WTC11 (cell line): ENCODE measurements around the gene SEPTIN10. TPM values are rescaled to one million over a fixed set of nuclear protein-coding genes. Genes with fewer than 3 reads are reported as not detected.

Experiments
- ATAC-seq: fragments of 200-7000 bp; cut with Tn5 transposase; 2 replicates; pipeline ENCODE4 v1.10.0; 2021; ENCODE audit warnings: mild to moderate bottlenecking, moderate library complexity
- CTCF ChIA-PET: fragments of 300-600 bp; sonication (Branson Sonifier 250); formaldehyde crosslinking; loops from one replicate; lab custom pipeline; 2021; ENCODE audit warnings: antibody characterized with exemption; lab: Charles Lee
- POLR2A ChIA-PET: fragments of 350-600 bp; sonication (Branson Sonifier 250); formaldehyde crosslinking; loops from one replicate; lab custom pipeline; 2021; ENCODE audit warnings: antibody characterized with exemption; lab: Charles Lee
- DNase-seq: peaks from one replicate; pipeline ENCODE4 v3.0.0; 2021; ENCODE audit warnings: low spot score
- H3K27ac Mint-ChIP-seq: 2 replicates; pipeline ENCODE4 v1.8.0; 2021; ENCODE audit warnings: mixed read lengths
- H3K27me3 Mint-ChIP-seq: 2 replicates; pipeline ENCODE4 v1.8.0; 2021; ENCODE audit warnings: low read depth, mild to moderate bottlenecking, moderate library complexity, mixed read lengths
- H3K36me3 Mint-ChIP-seq: 2 replicates; pipeline ENCODE4 v1.8.0; 2021; ENCODE audit warnings: mixed read lengths
- H3K4me1 Mint-ChIP-seq: 2 replicates; pipeline ENCODE4 v1.8.0; 2022; ENCODE audit warnings: mixed read lengths
- H3K4me3 Mint-ChIP-seq: 2 replicates; pipeline ENCODE4 v1.8.0; 2021; ENCODE audit warnings: mild to moderate bottlenecking, moderate library complexity, mixed read lengths
- H3K9me3 Mint-ChIP-seq: 2 replicates; pipeline ENCODE4 v1.8.0; 2021; ENCODE audit warnings: mixed read lengths
- ELF4 ChIP-seq: sonication (generic); formaldehyde crosslinking; IDR thresholded peaks from 2 replicates; pipeline ENCODE4 v1.8.1; 2022; ENCODE audit warnings: low read depth, mild to moderate bottlenecking, moderate library complexity, missing genetic modification reagents
- GTF2I ChIP-seq: fragments of 250-450 bp; sonication (Bioruptor Pico); conservative IDR thresholded peaks from 2 replicates; pipeline ENCODE4 v1.4.0; 2021; ENCODE audit warnings: mild to moderate bottlenecking
- KAT7 ChIP-seq: sonication (generic); formaldehyde crosslinking; IDR thresholded peaks from 2 replicates; pipeline ENCODE4 v1.8.1; 2023; ENCODE audit warnings: missing genetic modification reagents, mild to moderate bottlenecking, borderline replicate concordance
- MXD4 ChIP-seq: fragments of 250-450 bp; sonication (Bioruptor Pico); IDR thresholded peaks from 2 replicates; pipeline ENCODE4 v1.8.0; 2021; ENCODE audit warnings: mild to moderate bottlenecking, moderate library complexity, borderline replicate concordance
- MYBL2 ChIP-seq: sonication (generic); formaldehyde crosslinking; IDR thresholded peaks from 2 replicates; pipeline ENCODE4 v1.8.1; 2023; ENCODE audit warnings: mild to moderate bottlenecking, moderate library complexity, missing genetic modification reagents
- PREB ChIP-seq: sonication (generic); formaldehyde crosslinking; IDR thresholded peaks from 2 replicates; pipeline ENCODE4 v1.8.1; 2022; ENCODE audit warnings: mild to moderate bottlenecking, missing genetic modification reagents, moderate library complexity, borderline replicate concordance
- PRRX2 ChIP-seq: fragments of 250-450 bp; sonication (Bioruptor Pico); IDR thresholded peaks from 2 replicates; pipeline ENCODE4 v1.8.0; 2021; ENCODE audit warnings: mild to moderate bottlenecking
- TEAD1 ChIP-seq: sonication (generic); formaldehyde crosslinking; IDR thresholded peaks from 2 replicates; pipeline ENCODE4 v1.8.0; 2022; ENCODE audit warnings: mild to moderate bottlenecking, missing genetic modification reagents
- ZNF138 ChIP-seq: sonication (generic); formaldehyde crosslinking; conservative IDR thresholded peaks from 2 replicates; pipeline ENCODE4 v1.8.1; 2022; ENCODE audit warnings: mild to moderate bottlenecking, moderate library complexity, missing genetic modification reagents
- ZNF532 ChIP-seq: fragments of 250-450 bp; sonication (Bioruptor Pico); IDR thresholded peaks from 2 replicates; pipeline ENCODE4 v1.9.0; 2021; ENCODE audit warnings: mild to moderate bottlenecking, borderline replicate concordance
- total RNA-seq: library from RNA; stranded (reverse); gene quantifications from 3 replicates; pipeline ENCODE4 v1.2.3, GENCODE V29; 2021
- TF ChIP-seq, protein P1 (sequence below): sonication (generic); formaldehyde crosslinking; IDR thresholded peaks from 2 replicates; pipeline ENCODE4 v1.8.0; 2023; ENCODE audit warnings: missing genetic modification reagents, mild to moderate bottlenecking, borderline replicate concordance
- TF ChIP-seq, protein P2 (sequence below): sonication (generic); formaldehyde crosslinking; IDR thresholded peaks from 2 replicates; pipeline ENCODE4 v1.8.1; 2023; ENCODE audit warnings: mild to moderate bottlenecking, missing genetic modification reagents
- TF ChIP-seq, protein P3 (sequence below): sonication (generic); formaldehyde crosslinking; IDR thresholded peaks from 2 replicates; pipeline ENCODE4 v1.8.0; 2022; ENCODE audit warnings: mild to moderate bottlenecking, missing genetic modification reagents

SEPTIN10 gene
- total RNA-seq, 1 experiment from 2014 or later, result 86.8 TPM

GRCh38 chr2:109528811-109529501 is 84.8 kb downstream of the SEPTIN10 start (continued):
- TF ChIP-seq, protein P1, sequence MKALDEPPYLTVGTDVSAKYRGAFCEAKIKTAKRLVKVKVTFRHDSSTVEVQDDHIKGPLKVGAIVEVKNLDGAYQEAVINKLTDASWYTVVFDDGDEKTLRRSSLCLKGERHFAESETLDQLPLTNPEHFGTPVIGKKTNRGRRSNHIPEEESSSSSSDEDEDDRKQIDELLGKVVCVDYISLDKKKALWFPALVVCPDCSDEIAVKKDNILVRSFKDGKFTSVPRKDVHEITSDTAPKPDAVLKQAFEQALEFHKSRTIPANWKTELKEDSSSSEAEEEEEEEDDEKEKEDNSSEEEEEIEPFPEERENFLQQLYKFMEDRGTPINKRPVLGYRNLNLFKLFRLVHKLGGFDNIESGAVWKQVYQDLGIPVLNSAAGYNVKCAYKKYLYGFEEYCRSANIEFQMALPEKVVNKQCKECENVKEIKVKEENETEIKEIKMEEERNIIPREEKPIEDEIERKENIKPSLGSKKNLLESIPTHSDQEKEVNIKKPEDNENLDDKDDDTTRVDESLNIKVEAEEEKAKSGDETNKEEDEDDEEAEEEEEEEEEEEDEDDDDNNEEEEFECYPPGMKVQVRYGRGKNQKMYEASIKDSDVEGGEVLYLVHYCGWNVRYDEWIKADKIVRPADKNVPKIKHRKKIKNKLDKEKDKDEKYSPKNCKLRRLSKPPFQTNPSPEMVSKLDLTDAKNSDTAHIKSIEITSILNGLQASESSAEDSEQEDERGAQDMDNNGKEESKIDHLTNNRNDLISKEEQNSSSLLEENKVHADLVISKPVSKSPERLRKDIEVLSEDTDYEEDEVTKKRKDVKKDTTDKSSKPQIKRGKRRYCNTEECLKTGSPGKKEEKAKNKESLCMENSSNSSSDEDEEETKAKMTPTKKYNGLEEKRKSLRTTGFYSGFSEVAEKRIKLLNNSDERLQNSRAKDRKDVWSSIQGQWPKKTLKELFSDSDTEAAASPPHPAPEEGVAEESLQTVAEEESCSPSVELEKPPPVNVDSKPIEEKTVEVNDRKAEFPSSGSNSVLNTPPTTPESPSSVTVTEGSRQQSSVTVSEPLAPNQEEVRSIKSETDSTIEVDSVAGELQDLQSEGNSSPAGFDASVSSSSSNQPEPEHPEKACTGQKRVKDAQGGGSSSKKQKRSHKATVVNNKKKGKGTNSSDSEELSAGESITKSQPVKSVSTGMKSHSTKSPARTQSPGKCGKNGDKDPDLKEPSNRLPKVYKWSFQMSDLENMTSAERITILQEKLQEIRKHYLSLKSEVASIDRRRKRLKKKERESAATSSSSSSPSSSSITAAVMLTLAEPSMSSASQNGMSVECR (CRISPR knock-in tag), result no peak
- TF ChIP-seq MXD4 (no peak), ZNF532 (no peak), TEAD1 (no peak), ZNF138 (CRISPR knock-in tag) (no peak)

GRCh38 chr2:109527846-109528705 is 85.7 kb downstream of the SEPTIN10 start:
- POLR2A ChIA-PET, result no interaction called here
- no peak for DNase-seq
- Mint-ChIP-seq H3K4me3 (no peak overlapping the region), H3K9me3 (no peaks in the 10 kb centered on the region), H3K27me3 (no peaks in the 10 kb centered on the region)
- no peak for TF ChIP-seq PRRX2 (CRISPR knock-in tag)
- TF ChIP-seq, protein P2, sequence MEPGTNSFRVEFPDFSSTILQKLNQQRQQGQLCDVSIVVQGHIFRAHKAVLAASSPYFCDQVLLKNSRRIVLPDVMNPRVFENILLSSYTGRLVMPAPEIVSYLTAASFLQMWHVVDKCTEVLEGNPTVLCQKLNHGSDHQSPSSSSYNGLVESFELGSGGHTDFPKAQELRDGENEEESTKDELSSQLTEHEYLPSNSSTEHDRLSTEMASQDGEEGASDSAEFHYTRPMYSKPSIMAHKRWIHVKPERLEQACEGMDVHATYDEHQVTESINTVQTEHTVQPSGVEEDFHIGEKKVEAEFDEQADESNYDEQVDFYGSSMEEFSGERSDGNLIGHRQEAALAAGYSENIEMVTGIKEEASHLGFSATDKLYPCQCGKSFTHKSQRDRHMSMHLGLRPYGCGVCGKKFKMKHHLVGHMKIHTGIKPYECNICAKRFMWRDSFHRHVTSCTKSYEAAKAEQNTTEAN (CRISPR knock-in tag), result no peak
- TF ChIP-seq, all 79 proteins: peak for 0
- no peak; the same call in 1 of the 2 replicates for ATAC-seq
- no peaks in the 10 kb centered on the region for H3K36me3 Mint-ChIP-seq
- no peak overlapping the region; the same call in 1 of the 2 replicates for H3K27ac Mint-ChIP-seq
- CTCF ChIA-PET, result no interaction called here
- H3K4me1 Mint-ChIP-seq, result no peaks in the 10 kb centered on the region

- H3K27me3 Mint-ChIP-seq, result no peaks in the 10 kb centered on the region
- no peaks in the 10 kb centered on the region for H3K36me3 Mint-ChIP-seq
- DNase-seq (no peak), ATAC-seq (no peak)
- no peak overlapping the region for H3K4me3 Mint-ChIP-seq
- no peaks in the 10 kb centered on the region for H3K4me1 Mint-ChIP-seq
- POLR2A ChIA-PET, result no interaction called here
- no peak overlapping the region for H3K27ac Mint-ChIP-seq
- CTCF ChIA-PET, result interaction anchor here (0.6 to 1.8 kb wide), 2 partner anchors 19 to 495 kb away, joined by 3 to 5 read pairs; no protein-coding TSS in a partner anchor
- TF ChIP-seq KAT7 (CRISPR knock-in tag) (no peak), ELF4 (CRISPR knock-in tag) (no peak), PREB (no peak), ZNF532 (no peak), GTF2I (CRISPR knock-in tag) (no peak), MYBL2 (no peak)
- TF ChIP-seq, protein P3, sequence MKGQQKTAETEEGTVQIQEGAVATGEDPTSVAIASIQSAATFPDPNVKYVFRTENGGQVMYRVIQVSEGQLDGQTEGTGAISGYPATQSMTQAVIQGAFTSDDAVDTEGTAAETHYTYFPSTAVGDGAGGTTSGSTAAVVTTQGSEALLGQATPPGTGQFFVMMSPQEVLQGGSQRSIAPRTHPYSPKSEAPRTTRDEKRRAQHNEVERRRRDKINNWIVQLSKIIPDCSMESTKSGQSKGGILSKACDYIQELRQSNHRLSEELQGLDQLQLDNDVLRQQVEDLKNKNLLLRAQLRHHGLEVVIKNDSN (CRISPR knock-in tag), result no peak
- H3K9me3 Mint-ChIP-seq, result no peaks in the 10 kb centered on the region
These were observed 86.7 kb downstream of the SEPTIN10 start for GRCh38 chr2:109527079-109527478.
